Activated CD4-positive, alpha-beta T cell treated with anti-CD3 and anti-CD28 coated beads for 36 hours (primary cell): Measurements from ENCODE around the gene KMT2B. TPM values are rescaled to one million over a fixed set of nuclear protein-coding genes. Genes with fewer than 3 reads are reported as not detected.
A peak's percentile ranks its signal among the peaks of the same experiment; 100 is the strongest.

Experiments
- ATAC-seq: fragments of 200-7000 bp; cut with Tn5 transposase; one replicate; pipeline ENCODE4 v1.10.0; 2021; ENCODE audit warnings: mild to moderate bottlenecking, moderate library complexity
- CTCF ChIA-PET: fragments of 350-600 bp; sonication (Branson Sonifier 250); formaldehyde crosslinking; loops from one replicate; lab custom pipeline; 2021; ENCODE audit warnings: antibody characterized with exemption; lab: Charles Lee
- POLR2A ChIA-PET: fragments of 350-600 bp; sonication (Branson Sonifier 250); formaldehyde crosslinking; loops from one replicate; lab custom pipeline; 2021; ENCODE audit warnings: antibody characterized with exemption, inconsistent platforms; lab: Charles Lee
- DNase-seq: peaks from one replicate; pipeline ENCODE4 v3.0.0-alpha.2; 2020
- H3K27ac Mint-ChIP-seq: one replicate; pipeline ENCODE4 v1.8.0; 2021; ENCODE audit warnings: mixed read lengths
- H3K27me3 Mint-ChIP-seq: one replicate; pipeline ENCODE4 v1.8.0; 2021; ENCODE audit warnings: mixed read lengths
- H3K36me3 Mint-ChIP-seq: one replicate; pipeline ENCODE4 v1.8.0; 2021; ENCODE audit warnings: low read depth, mixed read lengths
- H3K4me1 Mint-ChIP-seq: one replicate; pipeline ENCODE4 v1.8.0; 2021; ENCODE audit warnings: mixed read lengths
- H3K4me3 Mint-ChIP-seq: one replicate; pipeline ENCODE4 v1.8.0; 2021; ENCODE audit warnings: mild to moderate bottlenecking, moderate library complexity, mixed read lengths
- H3K9me3 Mint-ChIP-seq: one replicate; pipeline ENCODE4 v1.8.0; 2021; ENCODE audit warnings: low read depth, mixed read lengths
- intact Hi-C, 2 experiments: fragments of 100-400 bp; cut with DNase I in 1 of 2; cut with micrococcal nuclease in 1 of 2; formaldehyde crosslinking; loops; one replicate each; pipeline versions ENCODE4 v1.14.2 to v1.15.1; 2022 to 2024; cut with DNase I, micrococcal nuclease
- total RNA-seq, 2 experiments: library from RNA; stranded (reverse); gene quantifications; one replicate each; pipeline ENCODE4 v1.2.3, GENCODE V29; 2021

Gene KMT2B
- total RNA-seq, 2 experiments from 2014 or later, result 48.6 to 49.4 TPM

GRCh38 chr19:35748106-35749020 lies 30.6 kb downstream of the KMT2B start, which contains the start of gene LIN37:
LIN37 (plus strand) TSS chr19:35748576; CDS start chr19:35748725, 149 bp downstream.
- Mint-ChIP-seq H3K27me3 (no peaks in the 10 kb centered on the region), H3K27ac (peak within 1 kb of the TSS; percentile 94), H3K9me3 (no peaks in the 10 kb centered on the region), H3K4me1 (peaks cover 40% of the 10 kb centered on the region), H3K36me3 (peaks cover 17% of the 10 kb centered on the region), H3K4me3 (peak within 1 kb of the TSS; percentile 89)
- peak; percentile 81 for ATAC-seq
- ChIA-PET CTCF (interaction anchor here (0.5 to 2.0 kb wide), 16 partner anchors 9 to 682 kb away, joined by 3 to 7 read pairs (median 3); partner anchors contain the start of genes ALKBH6 and PROSER3), POLR2A (interaction anchor here (0.6 to 1.0 kb wide), 7 partner anchors 9 to 266 kb away, joined by 3 to 5 read pairs (median 3); partner anchors contain the start of gene ALKBH6)
- intact Hi-C loops, result loop anchor here (1.0 to 10.0 kb wide), 4 partner anchors 10 to 604 kb away; partner anchors contain the start of genes ARHGAP33 (in 2 of the 2), PROSER3 (in 2 of the 2) and FXYD7 (in 1 of the 2)
- peak; percentile 99 for DNase-seq

GRCh38 chr19:35750167-35750566 lies 32.4 kb downstream of the KMT2B start:
- no peak for DNase-seq
- peaks cover 9% of the 10 kb centered on the region for H3K36me3 Mint-ChIP-seq
- intact Hi-C loops, result no loop called here
- POLR2A ChIA-PET, result no interaction called here
- no peaks in the 10 kb centered on the region for H3K9me3 Mint-ChIP-seq
- CTCF ChIA-PET, result interaction anchor here (1.0 kb wide), 1 partner anchor 13 kb away, joined by 3 read pairs; no protein-coding TSS in a partner anchor
- H3K4me1 Mint-ChIP-seq, result peaks cover 30% of the 10 kb centered on the region
- H3K4me3 Mint-ChIP-seq, result peak overlapping the region; percentile 18
- H3K27ac Mint-ChIP-seq, result no peak overlapping the region
- no peak for ATAC-seq
- no peaks in the 10 kb centered on the region for H3K27me3 Mint-ChIP-seq

DNA sequence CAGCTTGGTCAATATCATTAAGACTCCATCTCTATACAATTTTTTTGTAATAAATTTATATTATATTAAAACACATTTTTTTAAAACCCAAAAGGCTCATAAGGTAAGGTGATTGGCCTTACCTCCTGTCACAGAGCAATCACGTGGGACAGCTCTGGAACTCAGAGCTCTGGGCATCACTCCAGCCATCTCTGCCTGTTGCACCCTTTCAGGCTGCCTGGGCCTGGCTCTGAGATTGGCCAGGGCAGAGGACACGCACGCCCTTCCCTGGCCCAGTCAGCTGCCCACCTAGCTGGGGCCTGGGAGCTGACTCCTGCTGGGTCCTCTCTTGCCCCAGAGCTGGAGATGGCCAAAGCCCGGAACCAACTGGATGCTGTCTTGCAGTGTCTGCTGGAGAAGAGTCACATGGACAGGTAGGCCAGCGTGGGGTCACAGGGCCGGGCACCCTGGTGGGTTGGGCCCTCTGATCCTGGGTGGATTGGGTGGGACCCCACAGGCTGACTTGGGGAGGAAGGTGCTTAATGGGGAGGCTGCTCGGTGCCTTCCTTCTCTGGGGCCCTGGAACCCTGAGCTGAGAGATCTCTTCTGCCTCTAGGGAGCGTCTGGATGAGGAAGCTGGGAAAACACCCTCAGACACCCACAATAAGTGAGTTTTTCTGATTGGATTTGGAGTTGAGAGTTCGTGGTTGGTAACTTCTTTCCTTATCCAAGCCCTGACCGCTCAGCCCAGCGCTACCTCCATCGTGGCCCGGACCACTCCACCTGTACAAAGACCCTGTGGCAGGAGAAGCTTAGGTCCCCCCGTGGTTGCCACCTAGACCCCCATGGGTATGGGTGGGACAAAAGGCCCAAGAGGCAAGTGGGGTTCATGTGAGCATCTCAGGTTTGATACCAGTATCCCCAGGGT lies 34.3 kb downstream of the KMT2B start:
- DNase-seq (no peak), ATAC-seq (no peak)
- CTCF ChIA-PET, result interaction anchor here (0.8 to 1.1 kb wide), 4 partner anchors 12 to 128 kb away, joined by 3 to 4 read pairs (median 3); no protein-coding TSS in a partner anchor
- H3K4me1 Mint-ChIP-seq, result peaks cover 28% of the 10 kb centered on the region
- no peaks in the 10 kb centered on the region for H3K9me3 Mint-ChIP-seq
- H3K36me3 Mint-ChIP-seq, result peaks cover 9% of the 10 kb centered on the region
- intact Hi-C loops, result no loop called here
- H3K27me3 Mint-ChIP-seq, result peaks cover 4% of the 10 kb centered on the region
- no peak overlapping the region for H3K27ac Mint-ChIP-seq
- POLR2A ChIA-PET, result no interaction called here
- no peak overlapping the region for H3K4me3 Mint-ChIP-seq

- Mint-ChIP-seq H3K27me3 (peaks cover 4% of the 10 kb centered on the region), H3K27ac (no peak overlapping the region), H3K36me3 (peaks cover 8% of the 10 kb centered on the region), H3K9me3 (no peaks in the 10 kb centered on the region), H3K4me3 (no peak overlapping the region), H3K4me1 (peaks cover 28% of the 10 kb centered on the region)
- ChIA-PET POLR2A (no interaction called here), CTCF (interaction anchor here (0.8 to 1.0 kb wide), 3 partner anchors 12 to 58 kb away, joined by 3 to 4 read pairs (median 3); no protein-coding TSS in a partner anchor)
- no peak for ATAC-seq
- DNase-seq, result no peak
- intact Hi-C loops, result no loop called here
Measured at GRCh38 chr19:35752746-35753350, 35.0 kb downstream of the KMT2B start.

DNA sequence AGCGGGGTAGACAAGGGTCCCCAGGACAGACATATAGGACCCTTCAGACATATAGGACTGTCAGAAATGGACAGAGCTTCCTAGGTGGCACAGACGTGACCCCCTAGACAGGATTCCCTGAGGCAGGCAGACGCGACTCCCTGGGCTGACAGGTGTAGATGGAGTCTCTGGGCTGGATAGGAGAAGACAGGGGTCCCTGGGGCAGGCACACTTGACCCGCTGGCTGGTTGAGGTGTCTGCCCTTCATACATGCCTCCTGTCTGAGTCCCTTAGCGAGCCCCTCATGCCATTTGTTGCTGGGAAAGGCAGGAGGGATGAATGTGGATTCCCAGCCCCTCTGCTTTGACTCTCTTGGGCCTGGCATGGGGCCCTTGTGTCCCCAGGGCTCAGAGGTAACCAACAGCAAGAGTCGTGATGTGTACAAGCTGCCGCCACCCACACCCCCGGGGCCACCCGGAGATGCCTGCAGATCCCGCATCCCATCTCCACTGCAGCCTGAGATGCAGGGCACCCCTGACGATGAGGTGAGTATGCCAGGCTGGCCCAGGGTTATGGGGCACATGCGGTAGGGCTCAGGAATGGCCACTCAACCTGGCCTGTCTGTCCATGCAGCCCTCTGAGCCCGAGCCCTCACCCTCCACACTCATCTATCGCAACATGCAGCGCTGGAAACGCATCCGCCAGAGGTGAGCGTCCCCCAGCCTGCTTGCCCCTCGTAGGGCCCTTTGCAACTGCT lies 36.0 kb downstream of the KMT2B start:
- Mint-ChIP-seq H3K4me3 (no peak overlapping the region), H3K36me3 (peaks cover 6% of the 10 kb centered on the region), H3K9me3 (no peaks in the 10 kb centered on the region), H3K27ac (no peak overlapping the region), H3K27me3 (peaks cover 4% of the 10 kb centered on the region), H3K4me1 (peaks cover 25% of the 10 kb centered on the region)
- intact Hi-C loops, result no loop called here
- ChIA-PET POLR2A (no interaction called here), CTCF (no interaction called here)
- DNase-seq (no peak), ATAC-seq (no peak)

- ChIA-PET POLR2A (no interaction called here), CTCF (no interaction called here)
- ATAC-seq (no peak), DNase-seq (no peak)
- intact Hi-C loops, result no loop called here
- H3K9me3 Mint-ChIP-seq, result no peaks in the 10 kb centered on the region
- no peak overlapping the region for H3K4me3 Mint-ChIP-seq
- no peak overlapping the region for H3K27ac Mint-ChIP-seq
- H3K4me1 Mint-ChIP-seq, result peaks cover 29% of the 10 kb centered on the region
- H3K36me3 Mint-ChIP-seq, result peaks cover 10% of the 10 kb centered on the region
- H3K27me3 Mint-ChIP-seq, result peaks cover 4% of the 10 kb centered on the region
Measured at GRCh38 chr19:35754370-35755130, 36.7 kb downstream of the KMT2B start.

DNA sequence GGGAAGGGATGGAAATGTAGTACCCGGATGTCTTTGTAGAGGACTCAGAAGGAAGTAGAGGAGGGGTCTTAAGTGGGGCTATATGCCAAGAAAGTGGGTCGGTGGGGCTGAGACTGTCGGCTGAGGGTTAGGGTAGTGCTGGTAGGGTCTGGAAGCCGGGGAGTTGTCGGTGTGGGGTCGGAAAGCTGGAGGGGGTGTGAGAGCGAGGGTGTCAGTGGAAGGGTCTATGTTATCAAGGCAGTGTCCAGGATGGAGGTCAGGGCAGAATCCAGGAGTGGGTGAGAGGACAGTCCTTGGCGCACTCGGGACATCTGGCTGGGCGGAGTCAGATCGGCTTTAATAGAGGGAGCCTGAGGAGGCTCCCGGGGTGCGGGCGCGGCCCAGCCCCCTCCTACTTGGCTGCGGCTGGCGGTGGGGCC lies 37.3 kb downstream of the KMT2B start:
- Mint-ChIP-seq H3K27me3 (peaks cover 4% of the 10 kb centered on the region), H3K4me3 (no peak overlapping the region), H3K27ac (no peak overlapping the region), H3K9me3 (no peaks in the 10 kb centered on the region), H3K4me1 (peaks cover 26% of the 10 kb centered on the region), H3K36me3 (peaks cover 15% of the 10 kb centered on the region)
- no peak for ATAC-seq
- CTCF ChIA-PET, result no interaction called here
- DNase-seq, result no peak
- intact Hi-C loops, result no loop called here
- POLR2A ChIA-PET, result no interaction called here

DNA sequence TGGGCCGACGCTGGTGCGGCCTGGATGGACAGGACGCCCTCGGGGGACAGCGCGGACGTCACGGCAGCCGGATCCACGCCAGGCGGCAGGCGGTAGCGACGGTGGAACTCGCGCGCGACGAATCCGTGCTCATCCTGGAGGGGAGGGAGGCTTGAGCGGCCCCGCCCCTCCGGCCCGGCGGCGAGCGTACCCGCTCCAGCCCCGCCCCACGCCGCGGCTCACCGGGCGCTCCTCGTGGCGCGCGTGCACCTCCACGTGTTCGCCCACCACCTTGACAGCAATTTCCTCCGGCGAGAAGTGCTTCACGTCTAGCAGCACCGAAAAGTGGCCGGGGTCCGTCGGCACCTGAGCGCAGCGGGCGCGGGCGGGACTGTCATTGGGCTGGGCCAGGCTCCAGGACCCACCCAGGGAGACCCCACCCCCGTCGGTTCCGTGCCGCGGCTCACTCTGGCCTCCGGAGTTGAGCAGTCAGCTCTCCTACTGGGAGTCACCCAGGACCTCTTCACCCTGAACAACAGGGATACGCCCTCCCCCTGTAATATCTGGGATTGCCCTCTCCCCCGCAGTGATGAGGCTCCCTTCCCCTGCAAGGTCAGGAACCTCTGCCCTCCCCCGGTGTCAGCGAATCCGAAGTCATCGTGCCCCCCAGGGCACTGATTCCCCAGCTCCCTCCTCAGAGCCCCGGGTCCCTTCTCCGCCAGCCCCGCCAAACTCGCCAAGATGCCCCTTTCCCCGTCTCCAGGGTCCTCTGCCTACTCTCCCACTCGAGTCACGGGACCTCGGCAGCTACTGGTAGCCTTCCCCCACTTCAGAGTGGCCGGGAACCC lies 38.0 kb downstream of the KMT2B start:
- intact Hi-C loops, result no loop called here
- H3K27ac Mint-ChIP-seq, result peak overlapping the region; percentile 33

More for the DNA sequence above, 38.0 kb downstream of the KMT2B start:
- peaks cover 21% of the 10 kb centered on the region for H3K36me3 Mint-ChIP-seq
- ATAC-seq (no peak), DNase-seq (peak; percentile 77)
- peaks cover 4% of the 10 kb centered on the region for H3K27me3 Mint-ChIP-seq
- peak overlapping the region; percentile 55 for H3K4me3 Mint-ChIP-seq
- no peaks in the 10 kb centered on the region for H3K9me3 Mint-ChIP-seq
- peaks cover 29% of the 10 kb centered on the region for H3K4me1 Mint-ChIP-seq
- CTCF ChIA-PET, result no interaction called here
- POLR2A ChIA-PET, result no interaction called here
